ENCODE results near the gene AGAP1. TPM values are rescaled to one million over a fixed set of nuclear protein-coding genes. Genes with fewer than 3 reads are reported as not detected.

AGAP1 gene
- total RNA-seq, 2 donors from 2014 or later: 28.9 to 33.3 TPM

- intact Hi-C loops (cut with DNase I): no loop called here
- no peak for DNase-seq (ENCODE audit: low spot score)
Measured at GRCh38 chr2:235723811-235724465, 230.1 kb downstream of the AGAP1 start.

GRCh38 chr2:235725016-235725489 lies 231.2 kb downstream of the AGAP1 start:
- intact Hi-C loops (cut with DNase I): no loop called here
- DNase-seq (ENCODE audit: low spot score): no peak

DNA sequence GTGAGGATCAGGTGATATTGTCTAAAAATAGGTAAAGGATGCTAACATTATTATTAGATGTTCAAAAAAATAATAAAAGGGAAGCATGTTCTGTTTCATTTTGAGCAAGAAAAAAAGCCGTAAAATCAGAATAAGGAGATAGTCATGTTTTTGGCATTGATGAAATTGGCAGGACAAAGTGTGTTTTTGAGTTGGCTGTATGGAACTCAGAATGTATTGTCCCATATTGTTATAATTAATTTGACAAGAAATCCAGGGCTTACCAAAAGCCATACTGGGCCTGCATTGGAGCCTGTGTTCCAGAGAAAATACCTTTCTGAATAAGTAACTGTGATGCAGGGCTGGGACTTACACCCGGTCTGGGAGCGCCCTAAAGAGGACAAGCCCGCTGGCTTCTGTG lies 232.0 kb downstream of the AGAP1 start:
- no peak for DNase-seq (ENCODE audit: low spot score)
- intact Hi-C loops (cut with DNase I): no loop called here

GRCh38 chr2:235726554-235726953 lies 232.7 kb downstream of the AGAP1 start:
- intact Hi-C loops (cut with DNase I): no loop called here
- no peak for DNase-seq (ENCODE audit: low spot score)

DNA sequence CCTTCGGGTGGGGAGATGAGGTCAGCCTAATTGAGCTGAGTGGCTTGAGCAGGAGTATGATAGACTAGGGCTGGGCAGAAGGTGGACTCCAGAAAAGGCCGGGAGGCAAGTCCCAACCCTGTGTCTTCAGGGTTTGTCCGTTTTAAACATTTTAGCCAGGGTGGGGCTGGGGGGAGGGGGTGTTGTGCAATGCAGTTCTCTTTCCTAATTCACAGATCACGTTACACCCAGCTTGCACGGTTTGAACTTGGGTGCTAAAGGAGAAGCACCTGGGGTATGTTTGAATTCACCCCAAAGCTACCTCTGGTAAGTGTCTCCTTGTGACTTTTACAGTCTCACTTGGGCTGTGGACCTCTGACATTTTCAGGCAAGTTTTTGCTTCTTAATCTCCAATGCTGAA lies 233.3 kb downstream of the AGAP1 start:
- intact Hi-C loops (cut with DNase I): no loop called here
- DNase-seq (ENCODE audit: low spot score): no peak

GRCh38 chr2:235727891-235728799 lies 234.3 kb downstream of the AGAP1 start:
- intact Hi-C loops (cut with DNase I): no loop called here
- DNase-seq (ENCODE audit: low spot score): no peak

- intact Hi-C loops (cut with DNase I): no loop called here
- no peak for DNase-seq (ENCODE audit: low spot score)
Measured at GRCh38 chr2:235728800-235729556, 235.1 kb downstream of the AGAP1 start.

DNA sequence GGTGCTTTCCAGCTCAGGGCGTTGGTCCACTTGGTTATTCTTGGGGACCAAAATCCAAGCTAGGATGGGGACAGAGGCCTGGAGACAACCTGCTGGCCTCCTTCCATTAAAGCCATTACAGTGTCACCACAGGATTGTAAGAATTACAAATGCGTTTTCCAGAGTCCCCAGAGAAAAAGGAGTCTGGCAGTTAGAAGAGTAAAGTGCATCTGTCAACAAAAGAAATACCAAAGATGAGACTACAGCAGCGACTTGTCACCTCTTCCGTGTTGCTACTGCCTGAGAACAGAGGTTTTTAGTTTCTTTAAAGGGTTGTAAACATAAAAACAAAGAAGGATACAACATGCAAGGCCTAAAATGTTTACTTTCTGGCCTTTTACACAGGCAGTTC lies 235.7 kb downstream of the AGAP1 start:
- intact Hi-C loops (cut with DNase I): no loop called here
- no peak for DNase-seq (ENCODE audit: low spot score)

- DNase-seq (ENCODE audit: low spot score): no peak
- intact Hi-C loops (cut with DNase I): no loop called here
Measured at GRCh38 chr2:235730115-235730514, 236.3 kb downstream of the AGAP1 start.

DNA sequence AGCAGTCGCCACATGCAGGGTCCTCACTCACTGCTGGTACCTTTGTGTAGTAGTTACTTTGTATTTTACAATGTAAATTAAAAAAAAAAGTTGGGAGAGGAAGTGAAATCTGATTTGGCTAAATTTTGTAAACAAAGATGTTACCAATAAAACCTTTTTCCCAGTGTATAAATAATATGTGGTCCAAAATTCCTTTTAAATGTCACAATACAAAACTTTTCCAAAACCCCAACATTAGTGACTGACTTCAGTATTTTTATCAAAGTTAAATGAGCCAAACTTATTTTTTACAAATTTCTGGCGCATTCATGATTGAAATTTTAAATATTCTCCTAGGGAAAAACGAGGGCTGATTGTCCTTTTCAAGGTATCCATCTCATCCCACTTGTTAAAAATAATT lies 239.9 kb downstream of the AGAP1 start:
- DNase-seq (ENCODE audit: low spot score): no peak
- intact Hi-C loops (cut with DNase I): no loop called here

DNA sequence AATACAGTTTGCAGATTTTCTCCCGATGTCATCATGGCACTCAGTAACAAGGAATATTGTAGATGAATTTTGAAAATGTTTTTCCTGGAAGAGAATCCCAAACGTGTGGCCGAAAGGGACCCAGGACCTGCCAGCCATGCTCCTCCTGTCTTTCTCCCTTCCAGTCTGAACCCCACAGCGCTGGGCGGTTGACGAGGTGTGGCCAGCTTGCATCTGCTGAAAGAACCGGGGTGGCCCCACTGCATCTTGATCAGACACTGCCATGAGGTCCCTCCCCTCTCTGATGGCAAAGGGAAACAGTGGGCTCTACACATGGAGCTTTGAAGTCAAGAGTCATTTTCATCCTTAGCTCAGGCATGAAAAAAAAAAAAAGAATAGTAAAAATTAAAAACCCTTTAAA lies 240.3 kb downstream of the AGAP1 start:
- intact Hi-C loops (cut with DNase I): no loop called here

DNA sequence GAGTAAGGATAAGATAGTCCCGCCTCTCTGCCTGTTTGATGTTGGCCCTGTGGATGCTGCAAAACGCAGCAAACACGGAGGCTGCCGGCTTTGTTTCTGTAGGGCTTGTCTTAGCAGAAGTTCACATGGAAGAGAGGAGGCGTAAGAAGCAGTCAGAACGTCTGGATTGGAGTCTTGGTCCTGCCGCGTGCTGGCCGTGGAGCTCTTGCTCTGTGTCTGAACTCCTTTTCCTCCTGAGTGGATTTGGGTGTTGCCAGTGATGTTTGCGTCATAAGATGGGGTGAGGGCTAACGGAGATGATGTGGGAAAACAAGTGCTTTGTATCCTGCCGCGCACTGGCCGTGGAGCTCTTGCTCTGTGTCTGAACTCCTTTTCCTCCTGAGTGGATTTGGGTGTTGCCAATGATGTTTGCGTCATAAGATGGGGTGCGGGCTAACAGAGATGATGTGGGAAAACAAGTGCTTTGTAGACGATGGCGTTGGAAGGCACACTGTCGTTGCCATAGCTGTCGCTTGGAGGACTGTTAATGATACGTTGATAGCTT lies 240.9 kb downstream of the AGAP1 start:
- no peak for DNase-seq (ENCODE audit: low spot score)
- intact Hi-C loops (cut with DNase I): no loop called here

More for the DNA sequence above, 240.3 kb downstream of the AGAP1 start:
- DNase-seq (ENCODE audit: low spot score): no peak

DNA sequence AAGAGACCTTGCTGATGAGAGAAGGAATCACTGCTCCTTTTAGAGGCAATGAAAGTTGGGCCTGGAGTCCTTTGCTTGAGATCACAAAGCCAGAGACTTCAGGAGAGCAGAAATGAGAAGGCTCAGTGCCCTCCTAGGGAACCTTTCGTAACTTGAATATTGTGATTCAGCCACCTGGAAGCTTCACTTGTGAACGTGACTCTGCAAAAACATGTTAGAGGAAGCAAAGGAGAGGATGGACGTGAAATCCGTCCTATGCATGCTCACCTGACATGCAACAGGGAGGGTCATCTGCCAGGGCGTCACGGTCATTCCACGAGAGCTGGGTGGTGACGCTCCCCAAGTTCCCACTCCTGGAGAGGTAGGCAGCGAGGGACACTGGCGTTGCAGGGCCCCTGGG lies 243.6 kb downstream of the AGAP1 start:
- no peak for DNase-seq (ENCODE audit: low spot score)
- intact Hi-C loops (cut with DNase I): no loop called here

- intact Hi-C loops (cut with DNase I): no loop called here
- DNase-seq (ENCODE audit: low spot score): no peak
Measured at GRCh38 chr2:235737840-235738239, 244.0 kb downstream of the AGAP1 start.

- intact Hi-C loops (cut with DNase I): loop anchor here (5.0 to 10.0 kb wide), 4 partner anchors 65 to 605 kb away; no protein-coding TSS in a partner anchor
- DNase-seq (ENCODE audit: low spot score): no peak
Measured at GRCh38 chr2:235739704-235740415, 246.0 kb downstream of the AGAP1 start.

- no peak for DNase-seq (ENCODE audit: low spot score)
- intact Hi-C loops (cut with DNase I): loop anchor here (5.0 to 10.0 kb wide), 4 partner anchors 66 to 606 kb away; no protein-coding TSS in a partner anchor
Measured at GRCh38 chr2:235740821-235741220, 247.0 kb downstream of the AGAP1 start.

DNA sequence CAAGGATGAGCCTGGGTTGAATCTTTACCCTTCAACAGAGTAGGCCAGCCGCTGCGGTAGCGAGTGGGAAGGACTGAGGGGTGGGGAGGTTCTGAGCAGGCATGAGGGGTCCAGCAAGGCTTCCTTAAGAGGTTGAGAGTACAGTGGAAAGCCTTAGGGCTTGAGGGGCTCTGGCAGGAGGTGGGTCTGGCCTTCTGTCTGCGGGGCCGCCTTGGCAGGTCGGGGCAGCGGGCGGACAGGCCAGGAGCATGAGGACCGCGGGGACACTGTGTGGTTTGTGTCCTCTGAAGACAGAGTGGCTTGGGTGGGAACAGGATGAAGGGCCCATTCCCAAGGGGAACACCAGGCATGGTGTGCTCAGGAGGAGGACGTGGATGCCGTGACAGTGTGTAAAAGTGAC lies 250.3 kb downstream of the AGAP1 start:
- no peak for DNase-seq (ENCODE audit: low spot score)
- intact Hi-C loops (cut with DNase I): loop anchor here (5.0 to 10.0 kb wide), 4 partner anchors 69 to 609 kb away; no protein-coding TSS in a partner anchor

DNA sequence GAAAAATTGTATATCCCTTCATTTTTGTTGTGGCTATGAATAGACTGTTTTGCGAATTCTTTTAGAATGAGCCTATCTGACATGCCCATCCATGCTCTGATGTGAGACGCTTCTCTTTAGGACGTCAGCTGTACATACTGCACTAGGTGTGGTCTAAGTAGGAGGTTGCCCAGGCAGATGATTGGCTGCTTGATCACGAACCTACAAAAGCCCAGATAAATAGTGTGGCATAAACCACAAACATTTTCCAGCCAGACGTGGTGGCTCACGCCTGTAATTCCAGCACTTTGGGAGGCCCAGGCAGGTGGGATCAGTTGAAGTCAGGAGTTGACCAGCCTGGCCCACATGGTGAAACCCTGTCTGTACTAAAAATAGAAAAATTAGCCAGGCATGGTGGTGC lies 251.8 kb downstream of the AGAP1 start:
- intact Hi-C loops (cut with DNase I): loop anchor here (10.0 kb wide), 2 partner anchors 71 to 611 kb away; no protein-coding TSS in a partner anchor
- DNase-seq (ENCODE audit: low spot score): no peak
